ENCODE measurements around the gene PRSS53.

DNA sequence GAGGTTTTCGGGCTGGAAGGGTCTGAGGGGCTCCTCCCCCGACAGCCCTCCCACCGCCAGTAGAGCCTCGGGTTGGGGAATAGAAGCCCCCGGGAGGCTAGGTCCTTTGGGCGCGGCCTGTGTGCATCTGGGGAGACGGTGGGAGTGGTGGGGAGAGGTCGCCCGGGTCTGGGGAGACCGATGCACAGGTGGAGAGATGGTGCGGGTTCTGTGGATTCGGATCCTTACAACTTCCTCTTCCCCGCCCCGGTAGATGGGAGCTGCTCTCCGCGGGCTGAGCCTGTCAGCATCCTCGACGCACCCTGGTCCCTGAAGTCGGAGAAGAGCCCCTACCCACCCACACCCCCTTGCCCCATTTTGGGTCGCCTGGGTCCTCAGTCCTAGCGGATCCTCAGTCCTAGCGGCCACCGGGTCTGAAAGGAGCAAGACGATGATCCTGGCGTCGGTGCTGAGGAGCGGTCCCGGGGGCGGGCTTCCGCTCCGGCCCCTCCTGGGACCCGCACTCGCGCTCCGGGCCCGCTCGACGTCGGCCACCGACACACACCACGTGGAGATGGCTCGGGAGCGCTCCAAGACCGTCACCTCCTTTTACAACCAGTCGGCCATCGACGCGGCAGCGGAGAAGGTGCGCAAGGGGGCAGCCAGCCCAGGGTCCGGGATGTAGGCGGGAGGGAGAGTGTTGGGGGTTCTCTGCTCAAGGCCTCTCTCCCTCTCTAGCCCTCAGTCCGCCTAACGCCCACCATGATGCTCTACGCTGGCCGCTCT is 20.2 kb upstream of the PRSS53 start:
- TF ChIP-seq, protein P1, sequence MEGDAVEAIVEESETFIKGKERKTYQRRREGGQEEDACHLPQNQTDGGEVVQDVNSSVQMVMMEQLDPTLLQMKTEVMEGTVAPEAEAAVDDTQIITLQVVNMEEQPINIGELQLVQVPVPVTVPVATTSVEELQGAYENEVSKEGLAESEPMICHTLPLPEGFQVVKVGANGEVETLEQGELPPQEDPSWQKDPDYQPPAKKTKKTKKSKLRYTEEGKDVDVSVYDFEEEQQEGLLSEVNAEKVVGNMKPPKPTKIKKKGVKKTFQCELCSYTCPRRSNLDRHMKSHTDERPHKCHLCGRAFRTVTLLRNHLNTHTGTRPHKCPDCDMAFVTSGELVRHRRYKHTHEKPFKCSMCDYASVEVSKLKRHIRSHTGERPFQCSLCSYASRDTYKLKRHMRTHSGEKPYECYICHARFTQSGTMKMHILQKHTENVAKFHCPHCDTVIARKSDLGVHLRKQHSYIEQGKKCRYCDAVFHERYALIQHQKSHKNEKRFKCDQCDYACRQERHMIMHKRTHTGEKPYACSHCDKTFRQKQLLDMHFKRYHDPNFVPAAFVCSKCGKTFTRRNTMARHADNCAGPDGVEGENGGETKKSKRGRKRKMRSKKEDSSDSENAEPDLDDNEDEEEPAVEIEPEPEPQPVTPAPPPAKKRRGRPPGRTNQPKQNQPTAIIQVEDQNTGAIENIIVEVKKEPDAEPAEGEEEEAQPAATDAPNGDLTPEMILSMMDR (conservative IDR thresholded peaks at IDR 0.05; ENCODE audit: low read length): no peak
- no peak for TF ChIP-seq EZH2phosphoT487 (IDR thresholded peaks at IDR 0.05; ENCODE audit: borderline replicate concordance)

All from Loucy (cell line).